HEK293T (cell line): Measurements from ENCODE around the gene CIITA.
"Not testable (repeated sequence)": the region's sequence is repeated elsewhere in the genome, so short reads cannot be mapped to it uniquely, and the experiment has no call there.

ENCODE experiments used
- CTCF ChIA-PET: fragments of 350-600 bp; formaldehyde crosslinking; extraction: SDS; loops from one replicate; lab custom pipeline; 2021; ENCODE audit warnings: antibody characterized with exemption, inconsistent platforms; lab: Yijun Ruan, JAX
- POLR2A ChIA-PET: fragments of 350-600 bp; formaldehyde crosslinking; extraction: SDS; loops from one replicate; lab custom pipeline; 2020; ENCODE audit warnings: antibody characterized with exemption, inconsistent platforms; lab: Yijun Ruan, JAX
- DNase-seq: peaks from one replicate; pipeline ENCODE4 v3.0.0; 2012; ENCODE audit warnings: mixed read lengths; ENCODE audit errors: extremely low spot score
- ARNT ChIP-seq: fragments of 450-650 bp; IDR thresholded peaks from 2 replicates; pipeline ENCODE4 v1.6.1; 2017; ENCODE audit warnings: mild to moderate bottlenecking
- BHLHE40 ChIP-seq: fragments of 450-650 bp; IDR thresholded peaks from 2 replicates; pipeline ENCODE4 v1.6.1; 2016; ENCODE audit warnings: mild to moderate bottlenecking, moderate library complexity, borderline replicate concordance
- CTBP1 ChIP-seq: fragments of 450-650 bp; IDR thresholded peaks from 2 replicates; pipeline ENCODE4 v1.6.1; 2016; ENCODE audit warnings: borderline replicate concordance
- ELF4 ChIP-seq: fragments of 450-650 bp; IDR thresholded peaks from 2 replicates; pipeline ENCODE4 v1.6.1; 2017; ENCODE audit warnings: antibody characterized with exemption
- FOXA1 ChIP-seq: fragments of 450-650 bp; IDR thresholded peaks from 2 replicates; pipeline ENCODE4 v1.6.1; 2016; ENCODE audit warnings: mild to moderate bottlenecking
- FOXK2 ChIP-seq: fragments of 450-650 bp; IDR thresholded peaks from 2 replicates; pipeline ENCODE4 v1.6.1; 2016; ENCODE audit warnings: mild to moderate bottlenecking
- FOXM1 ChIP-seq: fragments of 450-650 bp; IDR thresholded peaks from 2 replicates; pipeline ENCODE4 v1.6.1; 2017; ENCODE audit warnings: mild to moderate bottlenecking, borderline replicate concordance
- HDGF ChIP-seq: fragments of 450-650 bp; IDR thresholded peaks from 2 replicates; pipeline ENCODE4 v1.6.1; 2017; ENCODE audit warnings: antibody characterized with exemption, borderline replicate concordance
- L3MBTL2 ChIP-seq: fragments of 450-650 bp; conservative IDR thresholded peaks from 2 replicates; pipeline ENCODE4 v1.6.1; 2016; ENCODE audit warnings: mild to moderate bottlenecking
- LEF1 ChIP-seq: fragments of 450-650 bp; IDR thresholded peaks from 2 replicates; pipeline ENCODE4 v1.6.1; 2017; ENCODE audit warnings: mild to moderate bottlenecking, borderline replicate concordance
- NFRKB ChIP-seq: fragments of 450-650 bp; IDR thresholded peaks from 2 replicates; pipeline ENCODE4 v1.6.1; 2016; ENCODE audit warnings: mild to moderate bottlenecking, moderate library complexity
- SP1 ChIP-seq: fragments of 450-650 bp; IDR thresholded peaks from 2 replicates; pipeline ENCODE4 v1.6.1; 2017
- SUZ12 ChIP-seq: fragments of 450-650 bp; IDR thresholded peaks from 2 replicates; pipeline ENCODE4 v1.6.1; 2016; ENCODE audit warnings: mild to moderate bottlenecking
- TARDBP ChIP-seq: fragments of 450-650 bp; IDR thresholded peaks from 2 replicates; pipeline ENCODE4 v1.6.1; 2016
- ZNF384 ChIP-seq: fragments of 450-650 bp; IDR thresholded peaks from 2 replicates; pipeline ENCODE4 v1.6.1; 2016
- TF ChIP-seq, protein P1 (sequence below): fragments of 450-650 bp; IDR thresholded peaks from 2 replicates; pipeline ENCODE4 v1.6.1; 2016

Gene CIITA, protein sequence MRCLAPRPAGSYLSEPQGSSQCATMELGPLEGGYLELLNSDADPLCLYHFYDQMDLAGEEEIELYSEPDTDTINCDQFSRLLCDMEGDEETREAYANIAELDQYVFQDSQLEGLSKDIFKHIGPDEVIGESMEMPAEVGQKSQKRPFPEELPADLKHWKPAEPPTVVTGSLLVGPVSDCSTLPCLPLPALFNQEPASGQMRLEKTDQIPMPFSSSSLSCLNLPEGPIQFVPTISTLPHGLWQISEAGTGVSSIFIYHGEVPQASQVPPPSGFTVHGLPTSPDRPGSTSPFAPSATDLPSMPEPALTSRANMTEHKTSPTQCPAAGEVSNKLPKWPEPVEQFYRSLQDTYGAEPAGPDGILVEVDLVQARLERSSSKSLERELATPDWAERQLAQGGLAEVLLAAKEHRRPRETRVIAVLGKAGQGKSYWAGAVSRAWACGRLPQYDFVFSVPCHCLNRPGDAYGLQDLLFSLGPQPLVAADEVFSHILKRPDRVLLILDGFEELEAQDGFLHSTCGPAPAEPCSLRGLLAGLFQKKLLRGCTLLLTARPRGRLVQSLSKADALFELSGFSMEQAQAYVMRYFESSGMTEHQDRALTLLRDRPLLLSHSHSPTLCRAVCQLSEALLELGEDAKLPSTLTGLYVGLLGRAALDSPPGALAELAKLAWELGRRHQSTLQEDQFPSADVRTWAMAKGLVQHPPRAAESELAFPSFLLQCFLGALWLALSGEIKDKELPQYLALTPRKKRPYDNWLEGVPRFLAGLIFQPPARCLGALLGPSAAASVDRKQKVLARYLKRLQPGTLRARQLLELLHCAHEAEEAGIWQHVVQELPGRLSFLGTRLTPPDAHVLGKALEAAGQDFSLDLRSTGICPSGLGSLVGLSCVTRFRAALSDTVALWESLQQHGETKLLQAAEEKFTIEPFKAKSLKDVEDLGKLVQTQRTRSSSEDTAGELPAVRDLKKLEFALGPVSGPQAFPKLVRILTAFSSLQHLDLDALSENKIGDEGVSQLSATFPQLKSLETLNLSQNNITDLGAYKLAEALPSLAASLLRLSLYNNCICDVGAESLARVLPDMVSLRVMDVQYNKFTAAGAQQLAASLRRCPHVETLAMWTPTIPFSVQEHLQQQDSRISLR

GRCh38 chr16:10876799-10877341, at the start of gene CIITA:
TSS of gene CIITA (plus strand) at chr16:10877202. CDS start at chr16:10877331, 129 bp downstream.
- ChIA-PET CTCF (no interaction called here), POLR2A (no interaction called here)
- TF ChIP-seq SUZ12 (no peak), L3MBTL2 (no peak), HDGF (no peak), BHLHE40 (no peak), FOXM1 (no peak)
- no peak for DNase-seq

DNA sequence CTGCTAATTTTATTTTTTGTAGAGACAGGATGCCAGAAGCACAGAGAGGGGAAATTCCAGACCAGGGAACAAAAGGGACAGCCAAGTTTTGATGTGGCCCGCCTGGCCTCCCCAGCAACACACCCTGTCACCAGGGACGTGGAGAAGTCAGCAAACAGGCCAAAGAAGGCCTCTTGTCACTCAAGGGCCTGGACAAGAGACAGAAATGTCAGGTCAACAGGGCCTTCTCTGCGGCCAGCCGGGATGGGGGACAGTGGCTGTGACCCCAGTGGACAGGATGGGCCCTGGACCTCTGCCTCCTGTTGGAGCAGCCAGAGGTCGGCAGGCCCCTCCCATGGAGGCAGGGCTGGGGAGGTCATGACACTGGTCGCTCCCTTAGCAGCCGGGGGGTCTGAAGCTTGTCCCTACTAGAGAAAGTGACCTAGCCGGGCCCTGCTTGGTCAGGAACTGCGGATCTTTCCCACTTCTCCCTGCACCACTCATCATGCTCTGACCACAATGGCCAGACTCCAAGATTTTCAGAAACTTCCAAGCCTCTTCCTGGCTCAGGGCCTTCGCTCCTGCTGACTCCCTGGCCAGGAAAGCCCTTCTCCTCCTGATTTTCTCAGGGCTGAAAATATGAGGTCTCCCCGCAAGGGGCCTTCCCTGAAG, 49.2 kb upstream of the CIITA start:
- POLR2A ChIA-PET, result no interaction called here
- no peak for DNase-seq
- CTCF ChIA-PET, result no interaction called here

DNA sequence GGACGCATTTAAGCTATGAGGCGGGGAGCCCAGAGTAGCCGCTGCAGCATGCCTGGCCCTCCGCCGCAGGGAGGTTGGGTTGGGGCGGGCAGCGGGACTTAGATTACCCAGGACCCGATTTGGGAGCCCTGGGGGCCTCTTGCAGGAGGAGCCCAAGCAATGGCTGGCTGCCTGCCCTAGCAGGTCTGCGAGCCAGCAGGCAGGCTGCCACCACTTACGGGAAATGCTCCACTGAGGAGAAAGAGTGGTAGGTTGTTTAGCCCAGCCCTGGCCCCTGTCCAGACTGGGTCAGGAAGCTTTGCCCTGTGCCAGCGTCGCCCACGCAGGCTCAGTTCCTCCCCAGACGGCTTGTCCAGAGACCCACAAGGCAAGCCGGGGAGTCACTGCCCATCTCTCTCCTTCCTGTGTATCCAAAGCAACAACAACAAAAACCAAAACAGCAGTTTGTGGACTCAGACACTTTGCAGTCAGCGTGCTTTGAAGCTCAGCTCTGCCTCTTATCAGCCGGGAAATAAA, 48.1 kb upstream of the CIITA start:
- no peak for TF ChIP-seq FOXM1
- no peak for TF ChIP-seq HDGF
- TF ChIP-seq CTBP1, result no peak
- TF ChIP-seq, protein P1, sequence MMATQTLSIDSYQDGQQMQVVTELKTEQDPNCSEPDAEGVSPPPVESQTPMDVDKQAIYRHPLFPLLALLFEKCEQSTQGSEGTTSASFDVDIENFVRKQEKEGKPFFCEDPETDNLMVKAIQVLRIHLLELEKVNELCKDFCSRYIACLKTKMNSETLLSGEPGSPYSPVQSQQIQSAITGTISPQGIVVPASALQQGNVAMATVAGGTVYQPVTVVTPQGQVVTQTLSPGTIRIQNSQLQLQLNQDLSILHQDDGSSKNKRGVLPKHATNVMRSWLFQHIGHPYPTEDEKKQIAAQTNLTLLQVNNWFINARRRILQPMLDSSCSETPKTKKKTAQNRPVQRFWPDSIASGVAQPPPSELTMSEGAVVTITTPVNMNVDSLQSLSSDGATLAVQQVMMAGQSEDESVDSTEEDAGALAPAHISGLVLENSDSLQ, result no peak
- no peak for TF ChIP-seq TARDBP
- TF ChIP-seq NFRKB, result no peak
- TF ChIP-seq ARNT, result no peak
- no peak for TF ChIP-seq ZNF384
- TF ChIP-seq LEF1, result no peak
- no peak for TF ChIP-seq FOXA1
- no peak for TF ChIP-seq FOXK2
- no peak for TF ChIP-seq ELF4
- TF ChIP-seq SUZ12, result no peak
- no peak for TF ChIP-seq BHLHE40
- no peak for TF ChIP-seq L3MBTL2
- TF ChIP-seq SP1, result no peak
- DNase-seq, result no peak
- POLR2A ChIA-PET, result no interaction called here
- CTCF ChIA-PET, result no interaction called here

More for the DNA sequence above, 49.2 kb upstream of the CIITA start:
- TF ChIP-seq CTBP1 (no peak), FOXA1 (no peak), L3MBTL2 (no peak), ELF4 (no peak), ARNT (no peak), HDGF (no peak), TARDBP (no peak), FOXK2 (no peak), ZNF384 (no peak), FOXM1 (no peak)

GRCh38 chr16:10829390-10830098, 47.5 kb upstream of the CIITA start:
- CTCF ChIA-PET, DNase-seq, POLR2A ChIA-PET: not testable (repeated sequence)

- CTCF ChIA-PET, DNase-seq, POLR2A ChIA-PET: not testable (repeated sequence)
Measured at GRCh38 chr16:10830240-10830639, 46.8 kb upstream of the CIITA start.

DNA sequence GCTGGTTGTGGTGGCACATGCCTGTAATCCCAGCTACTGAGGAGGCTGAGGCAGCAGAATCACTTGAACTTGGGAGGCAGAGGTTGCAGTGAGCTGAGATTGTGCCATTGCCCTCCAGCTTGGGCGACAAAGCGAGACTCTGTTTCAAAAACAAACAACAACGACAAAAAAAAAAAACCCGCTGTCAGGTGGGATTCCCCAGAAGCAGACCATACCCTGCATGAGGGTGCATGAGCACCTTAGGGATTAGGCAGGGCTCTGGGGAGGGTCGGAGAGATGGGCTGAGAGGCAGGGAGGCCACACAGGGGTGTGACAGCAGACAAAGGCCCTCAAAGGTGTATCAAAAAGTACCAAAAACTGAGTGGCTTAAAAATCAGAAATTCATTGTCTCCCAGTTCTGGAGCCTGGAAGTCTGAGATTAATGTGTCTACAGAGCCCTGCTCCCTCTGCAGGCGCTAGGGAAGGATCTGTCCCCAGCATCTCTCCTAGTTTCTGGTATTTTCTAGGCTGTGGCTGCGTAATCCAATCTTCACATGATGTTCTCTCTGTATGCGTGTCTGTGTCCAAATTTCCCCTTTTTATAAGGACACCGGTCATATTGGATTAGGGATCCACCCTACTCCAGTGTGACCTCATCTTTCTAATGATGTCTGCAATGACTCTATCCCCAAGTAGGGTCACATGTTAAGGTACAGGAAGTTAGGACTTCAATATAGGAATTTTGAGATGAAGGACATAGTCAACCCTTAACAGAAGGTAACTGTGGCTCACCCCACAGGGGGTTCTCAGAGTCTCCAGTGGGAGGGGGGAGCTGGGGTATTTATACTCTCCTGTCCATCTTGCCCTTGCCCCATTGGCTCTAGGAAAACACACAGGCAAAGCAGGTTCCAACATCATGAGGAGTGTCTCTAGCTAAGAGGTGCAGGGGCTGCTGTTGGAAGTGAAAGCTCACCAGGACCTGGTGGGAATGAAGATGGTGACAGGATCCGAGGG, 44.8 kb upstream of the CIITA start:
- CTCF ChIA-PET, result no interaction called here
- POLR2A ChIA-PET, result no interaction called here
- no peak for DNase-seq
- TF ChIP-seq LEF1 (no peak), SP1 (no peak), L3MBTL2 (no peak), ZNF384 (no peak), FOXK2 (no peak), ELF4 (no peak)
